ENCODE measurements around the gene A1CF. TPM values are rescaled to one million over a fixed set of nuclear protein-coding genes. Genes with fewer than 3 reads are reported as not detected.

A1CF gene
- total and polyA plus RNA-seq, 2 of the 8 experiments (the other 6 are each of a cell fraction or from before 2014, with no cell fraction given): not detected

- H2AK5ac ChIP-seq (ENCODE audit: low read depth, low read length): no peak overlapping the region
- H2BK20ac ChIP-seq (ENCODE audit: low read length): no peak overlapping the region
- H3K14ac ChIP-seq (ENCODE audit: insufficient read length): no peak overlapping the region
- ChIA-PET POLR2A (ENCODE audit: partially characterized antibody) (no interaction called here), CTCF (ENCODE audit: partially characterized antibody) (no interaction called here)
- H3K23me2 ChIP-seq (ENCODE audit: low read depth, low read length): no peaks in the 10 kb centered on the region
- no peak overlapping the region for H2BK120ac ChIP-seq (replicated peaks; ENCODE audit: low read depth, low read length)
- no peaks in the 10 kb centered on the region for H3K4me1 ChIP-seq (replicated peaks in 1 of 4; ENCODE audit: control insufficient read depth in 3 of 4, insufficient read depth in 4 of 4, low read length in 3 of 4)
- no peaks in the 10 kb centered on the region for H3K27me3 ChIP-seq (replicated peaks in 1 of 4; ENCODE audit: control insufficient read depth in 3 of 4, extremely low read depth in 1 of 4, insufficient read depth in 3 of 4, low read length in 3 of 4)
- H3K9ac ChIP-seq (replicated peaks in 1 of 4; ENCODE audit: extremely low read depth in 1 of 4, low read depth in 3 of 4, low read length in 3 of 4): no peak overlapping the region
- no peak overlapping the region for H3K27ac ChIP-seq (ENCODE audit: low read depth, low read length)
- H3K79me2 ChIP-seq (ENCODE audit: control insufficient read depth in 1 of 2, insufficient read depth in 2 of 2, low read length in 2 of 2): no peaks in the 10 kb centered on the region
- H4K20me1 ChIP-seq (replicated peaks in 1 of 2; ENCODE audit: control insufficient read depth in 1 of 2, insufficient read depth in 2 of 2, low read length in 2 of 2): no peaks in the 10 kb centered on the region
- H3K4ac ChIP-seq (replicated peaks; ENCODE audit: insufficient read length, low read depth, low read length): no peak overlapping the region
- H3K36me3 ChIP-seq (ENCODE audit: control insufficient read depth in 2 of 4, insufficient read depth in 4 of 4, low read length in 3 of 4): no peaks in the 10 kb centered on the region
- no peak overlapping the region for H3K56ac ChIP-seq (replicated peaks; ENCODE audit: insufficient read length, low read depth, low read length)
- H2AFZ ChIP-seq (ENCODE audit: low read length): no peak overlapping the region
- no peak overlapping the region for H4K91ac ChIP-seq (replicated peaks; ENCODE audit: insufficient read length, low read length)
- H3K4me2 ChIP-seq (ENCODE audit: insufficient read depth in 1 of 2, low read depth in 2 of 2, low read length in 2 of 2): no peak overlapping the region
- no peak for DNase-seq (ENCODE audit: low read depth in 1 of 2, low spot score in 2 of 2)
- H3K79me1 ChIP-seq (ENCODE audit: low read depth, low read length): no peaks in the 10 kb centered on the region
- no peak overlapping the region for H4K8ac ChIP-seq (ENCODE audit: extremely low read depth, insufficient read depth, low read length)
- H3K4me3 ChIP-seq (ENCODE audit: extremely low read depth in 1 of 4, insufficient read depth in 2 of 4, low read depth in 3 of 4, low read length in 4 of 4): no peak overlapping the region
- no peaks in the 10 kb centered on the region for H3K9me3 ChIP-seq (ENCODE audit: insufficient read depth in 2 of 2, low read depth in 1 of 2, low read length in 1 of 2)
- H2BK12ac ChIP-seq (ENCODE audit: low read depth, low read length): no peak overlapping the region
- H4K5ac ChIP-seq (ENCODE audit: insufficient read length, low read depth, low read length): no peak overlapping the region
- FAIRE-seq: no peak
- no peak overlapping the region for H3K23ac ChIP-seq (ENCODE audit: insufficient read length)
- H3K18ac ChIP-seq (ENCODE audit: extremely low read depth, low read length): no peak overlapping the region
- H2BK5ac ChIP-seq (ENCODE audit: low read depth, low read length): no peak overlapping the region
- no peak overlapping the region for H2BK15ac ChIP-seq (ENCODE audit: low read length)
- TF ChIP-seq SAP30 (IDR thresholded peaks at IDR 0.05; ENCODE audit: insufficient read depth, insufficient replicate concordance, low read length) (no peak), GTF2F1 (IDR thresholded peaks at IDR 0.05; ENCODE audit: borderline replicate concordance, low read depth, low read length) (no peak), MAFK (IDR thresholded peaks at IDR 0.05; ENCODE audit: low read depth, low read length) (no peak), CEBPB (IDR thresholded peaks at IDR 0.05; ENCODE audit: low read depth, low read length) (no peak), BRCA1 (IDR thresholded peaks at IDR 0.05; ENCODE audit: low read depth, low read length) (no peak), HDAC6 (IDR thresholded peaks at IDR 0.05; ENCODE audit: low read depth, low read length) (no peak), CBX5 (IDR thresholded peaks at IDR 0.05; ENCODE audit: low read depth, low read length) (no peak)
Measured at GRCh38 chr10:50894312-50894711, 8.9 kb upstream of the A1CF start.
